ENCODE data around the gene EBP. TPM values are rescaled to one million over a fixed set of nuclear protein-coding genes. Genes with fewer than 3 reads are reported as not detected.
"Not testable (repeated sequence)": the region's sequence is repeated elsewhere in the genome, so short reads cannot be mapped to it uniquely, and the experiment has no call there.

EBP gene
- polyA plus RNA-seq, 1 donor from 2014 or later = 61.2 TPM

GRCh38 chrX:48522291-48522690 is 683 bp downstream of the EBP start:
- no peaks in the 10 kb centered on the region for H3K27me3 Mint-ChIP-seq
- no peaks in the 10 kb centered on the region for H3K9me3 Mint-ChIP-seq
- peaks cover 8 to 14% (median 13%) of the 10 kb centered on the region in 3 donors for H3K4me1 Mint-ChIP-seq
- peak overlapping the region; percentile 61 to 90 (median 78) for H3K27ac Mint-ChIP-seq
- H3K4me3 Mint-ChIP-seq = peak overlapping the region; percentile 86 to 95 (median 92)
- no peaks in the 10 kb centered on the region for H3K36me3 Mint-ChIP-seq

GRCh38 chrX:48523682-48524081 is 2.1 kb downstream of the EBP start:
- H3K4me3 Mint-ChIP-seq = peak overlapping the region in 3 of 4 donors; percentile 30 to 64 (median 55)
- no peaks in the 10 kb centered on the region for H3K9me3 Mint-ChIP-seq
- no peak overlapping the region for H3K27ac Mint-ChIP-seq
- no peaks in the 10 kb centered on the region for H3K27me3 Mint-ChIP-seq
- H3K36me3 Mint-ChIP-seq = peaks cover 2% of the 10 kb centered on the region
- peaks cover 8 to 14% (median 13%) of the 10 kb centered on the region in 3 donors for H3K4me1 Mint-ChIP-seq

GRCh38 chrX:48525853-48526252 is 4.2 kb downstream of the EBP start:
- not testable (repeated sequence) for H3K9me3 Mint-ChIP-seq, H3K27ac Mint-ChIP-seq, H3K36me3 Mint-ChIP-seq, H3K27me3 Mint-ChIP-seq
- Mint-ChIP-seq H3K4me1 (peaks cover 6 to 11% (median 9%) of the 10 kb centered on the region in 3 donors), H3K4me3 (peak overlapping the region in 1 of 4 donors; percentile 12)

GRCh38 chrX:48530736-48531135 is 9.1 kb downstream of the EBP start:
- Mint-ChIP-seq H3K27ac (no peak overlapping the region), H3K4me3 (no peak overlapping the region), H3K36me3 (peaks cover 2% of the 10 kb centered on the region), H3K9me3 (no peaks in the 10 kb centered on the region), H3K4me1 (peaks cover 0 to 2% (median 1%) of the 10 kb centered on the region in 3 donors), H3K27me3 (no peaks in the 10 kb centered on the region)

- no peaks in the 10 kb centered on the region for H3K27me3 Mint-ChIP-seq
- no peak overlapping the region for H3K4me3 Mint-ChIP-seq
- H3K36me3 Mint-ChIP-seq = peaks cover 2% of the 10 kb centered on the region
- H3K9me3 Mint-ChIP-seq = no peaks in the 10 kb centered on the region
- peaks cover 0 to 2% (median 1%) of the 10 kb centered on the region in 3 donors for H3K4me1 Mint-ChIP-seq
- H3K27ac Mint-ChIP-seq = peak overlapping the region in 1 of 3 donors; percentile 12
Observed at GRCh38 chrX:48531358-48531959, 9.9 kb downstream of the EBP start.

GRCh38 chrX:48532161-48532560 is 10.6 kb downstream of the EBP start:
- no peaks in the 10 kb centered on the region for H3K9me3 Mint-ChIP-seq
- H3K27me3 Mint-ChIP-seq = no peaks in the 10 kb centered on the region
- H3K4me1 Mint-ChIP-seq = peaks cover 0 to 1% (median 0%) of the 10 kb centered on the region in 3 donors
- peaks cover 2% of the 10 kb centered on the region for H3K36me3 Mint-ChIP-seq
- peak overlapping the region in 1 of 3 donors; percentile 12 for H3K27ac Mint-ChIP-seq
- H3K4me3 Mint-ChIP-seq = no peak overlapping the region

GRCh38 chrX:48533165-48533564 is 11.6 kb downstream of the EBP start:
- H3K4me1 Mint-ChIP-seq = peaks cover 0 to 1% (median 0%) of the 10 kb centered on the region in 3 donors
- no peaks in the 10 kb centered on the region for H3K9me3 Mint-ChIP-seq
- H3K4me3 Mint-ChIP-seq = no peak overlapping the region
- H3K27ac Mint-ChIP-seq = peak overlapping the region in 1 of 3 donors; percentile 40
- H3K27me3 Mint-ChIP-seq = peaks cover 1% of the 10 kb centered on the region
- peaks cover 2% of the 10 kb centered on the region for H3K36me3 Mint-ChIP-seq

GRCh38 chrX:48538641-48539344 is 17.2 kb downstream of the EBP start:
- Mint-ChIP-seq H3K27me3 (peaks cover 1% of the 10 kb centered on the region), H3K27ac (peak overlapping the region; percentile 91 to 95 (median 95)), H3K9me3 (no peaks in the 10 kb centered on the region), H3K36me3 (no peaks in the 10 kb centered on the region), H3K4me3 (peak overlapping the region; percentile 88 to 96 (median 92)), H3K4me1 (peaks cover 5 to 17% (median 10%) of the 10 kb centered on the region in 3 donors)

GRCh38 chrX:48539345-48540027 is 17.9 kb downstream of the EBP start, which contains the start of gene TBC1D25:
Gene TBC1D25 (plus strand): TSS chrX:48539714. CDS start chrX:48539798, 84 bp downstream.
- Mint-ChIP-seq H3K36me3 (no peaks in the 10 kb centered on the region), H3K27me3 (peaks cover 1% of the 10 kb centered on the region), H3K4me1 (peaks cover 3 to 17% (median 10%) of the 10 kb centered on the region in 3 donors), H3K27ac (peak within 1 kb of the TSS; percentile 91 to 95 (median 95)), H3K9me3 (no peaks in the 10 kb centered on the region), H3K4me3 (peak within 1 kb of the TSS; percentile 88 to 96 (median 92))

GRCh38 chrX:48540028-48540375 is 18.4 kb downstream of the EBP start:
- Mint-ChIP-seq H3K9me3 (no peaks in the 10 kb centered on the region), H3K36me3 (no peaks in the 10 kb centered on the region), H3K4me3 (peak overlapping the region; percentile 88 to 96 (median 92)), H3K27ac (peak overlapping the region; percentile 85 to 95 (median 95)), H3K27me3 (peaks cover 1% of the 10 kb centered on the region), H3K4me1 (peaks cover 3 to 17% (median 10%) of the 10 kb centered on the region in 3 donors)

GRCh38 chrX:48540480-48540879 is 18.9 kb downstream of the EBP start:
- peak overlapping the region; percentile 88 to 96 (median 92) for H3K4me3 Mint-ChIP-seq
- H3K9me3 Mint-ChIP-seq = no peaks in the 10 kb centered on the region
- H3K27ac Mint-ChIP-seq = peak overlapping the region; percentile 85 to 95 (median 95)
- no peaks in the 10 kb centered on the region for H3K36me3 Mint-ChIP-seq
- H3K4me1 Mint-ChIP-seq = peaks cover 3 to 17% (median 10%) of the 10 kb centered on the region in 3 donors
- H3K27me3 Mint-ChIP-seq = peaks cover 1% of the 10 kb centered on the region

GRCh38 chrX:48541140-48541814 is 19.7 kb downstream of the EBP start:
- Mint-ChIP-seq H3K9me3 (no peaks in the 10 kb centered on the region), H3K27ac (peak overlapping the region; percentile 15 to 82 (median 59)), H3K27me3 (peaks cover 1% of the 10 kb centered on the region), H3K4me1 (peaks cover 3 to 17% (median 10%) of the 10 kb centered on the region in 3 donors), H3K36me3 (no peaks in the 10 kb centered on the region), H3K4me3 (peak overlapping the region; percentile 42 to 96 (median 79))

GRCh38 chrX:48548871-48549270 is 27.3 kb downstream of the EBP start:
- Mint-ChIP-seq H3K9me3 (no peaks in the 10 kb centered on the region), H3K27ac (no peak overlapping the region), H3K27me3 (no peaks in the 10 kb centered on the region), H3K4me3 (no peak overlapping the region), H3K4me1 (peaks cover 0 to 2% (median 0%) of the 10 kb centered on the region in 3 donors), H3K36me3 (no peaks in the 10 kb centered on the region)

- not testable (repeated sequence) for H3K4me3 Mint-ChIP-seq, H3K36me3 Mint-ChIP-seq, H3K9me3 Mint-ChIP-seq, H3K4me1 Mint-ChIP-seq, H3K27ac Mint-ChIP-seq, H3K27me3 Mint-ChIP-seq
Observed at GRCh38 chrX:48555731-48556325, 34.2 kb downstream of the EBP start.
